Keratinocyte (primary cell): ENCODE measurements around the gene LMO7. TPM values are rescaled to one million over a fixed set of nuclear protein-coding genes. Genes with fewer than 3 reads are reported as not detected.

Experiments
- DNase-seq: peaks from one replicate; pipeline ENCODE4 v3.0.0-alpha.2; 2011; ENCODE audit warnings: low read depth, missing footprints, low spot score
- FAIRE-seq: peaks from 2 replicates; lab custom pipeline; 2011; peaks lifted over from hg19 to GRCh38; lab: Jason Lieb, UNC
- H2AFZ ChIP-seq: 2 replicates; pipeline ENCODE4 v1.6.0; 2012; ENCODE audit warnings: low read length, control low read depth, inconsistent platforms; ENCODE audit not compliant: control insufficient read depth
- H3K27ac ChIP-seq: 2 replicates; pipeline ENCODE4 v1.5.1; 2011; ENCODE audit warnings: low read length; ENCODE audit not compliant: control insufficient read depth, insufficient read depth
- H3K27me3 ChIP-seq: 3 replicates; pipeline ENCODE4 v1.6.0; 2011; ENCODE audit warnings: low read length; ENCODE audit not compliant: control insufficient read depth, insufficient read depth; ENCODE audit errors: extremely low read depth
- H3K36me3 ChIP-seq, 2 experiments: 2 replicates in 1 of 2; 3 replicates in 1 of 2; pipeline ENCODE4 v1.5.1; 2011; ENCODE audit warnings: low read length in 2 of 2, mild to moderate bottlenecking in 1 of 2; ENCODE audit not compliant: control insufficient read depth in 2 of 2, insufficient read depth in 2 of 2; ENCODE audit errors: extremely low read depth in 1 of 2
- H3K4me1 ChIP-seq: 3 replicates; pipeline ENCODE4 v1.5.1; 2011; ENCODE audit warnings: low read length; ENCODE audit not compliant: control insufficient read depth, insufficient read depth; ENCODE audit errors: extremely low read depth
- H3K4me2 ChIP-seq: 3 replicates; pipeline ENCODE4 v1.6.0; 2011; ENCODE audit warnings: low read depth, low read length; ENCODE audit not compliant: control insufficient read depth, insufficient read depth; ENCODE audit errors: extremely low read depth
- H3K4me3 ChIP-seq, 3 experiments: fragments of 200-600 bp in 1 of 3; sonication (generic) in 1 of 3; 2 replicates in 2 of 3; 3 replicates in 1 of 3; pipeline ENCODE4 v1.5.1; 2011 to 2016; ENCODE audit warnings: low read length in 3 of 3, mild to moderate bottlenecking in 3 of 3, control low read depth in 2 of 3, inconsistent platforms in 1 of 3, low read depth in 1 of 3, mixed read lengths in 1 of 3, mixed run types in 1 of 3, moderate library complexity in 1 of 3; ENCODE audit not compliant: control insufficient read depth in 2 of 3, insufficient read depth in 2 of 3; ENCODE audit errors: extremely low read depth in 1 of 3
- H3K79me2 ChIP-seq: 2 replicates; pipeline ENCODE4 v1.6.0; 2012; ENCODE audit warnings: low read length; ENCODE audit not compliant: control insufficient read depth, insufficient read depth
- H3K9ac ChIP-seq: 3 replicates; pipeline ENCODE4 v1.6.0; 2011; ENCODE audit warnings: low read length; ENCODE audit not compliant: control insufficient read depth, insufficient read depth; ENCODE audit errors: extremely low read depth
- H3K9me1 ChIP-seq: 3 replicates; pipeline ENCODE4 v1.6.0; 2011; ENCODE audit warnings: low read length; ENCODE audit not compliant: control insufficient read depth, insufficient read depth; ENCODE audit errors: extremely low read depth
- H3K9me3 ChIP-seq: 2 replicates; pipeline ENCODE4 v1.5.1; 2012; ENCODE audit warnings: low read depth, low read length; ENCODE audit not compliant: control insufficient read depth
- H4K20me1 ChIP-seq: 3 replicates; pipeline ENCODE4 v1.6.0; 2011; ENCODE audit warnings: low read length; ENCODE audit not compliant: control insufficient read depth, insufficient read depth; ENCODE audit errors: extremely low read depth
- CTCF ChIP-seq, 3 experiments: IDR thresholded peaks in 1 of 3; conservative IDR thresholded peaks in 1 of 3; optimal IDR thresholded peaks in 1 of 3; 2 replicates in 2 of 3; 3 replicates in 1 of 3; pipeline versions ENCODE3 to v1.5.1; 2011; ENCODE audit warnings: low read length in 3 of 3, mild to moderate bottlenecking in 3 of 3, moderate library complexity in 2 of 3, control low read depth in 1 of 3, inconsistent platforms in 1 of 3; ENCODE audit not compliant: insufficient read depth in 2 of 3; ENCODE audit errors: extremely low read depth in 1 of 3
- EZH2 ChIP-seq: IDR thresholded peaks from one replicate; pipeline ENCODE4 v1.6.1; 2012; ENCODE audit warnings: inconsistent platforms, mild to moderate bottlenecking, low read length, moderate library complexity
- dilution Hi-C: fragments of 300-500 bp; cut with MboI; formaldehyde crosslinking; loops from one replicate; pipeline ENCODE4 v1.7.0; 2020; ENCODE audit warnings: low sequenced_read_pairs; ENCODE audit not compliant: extremely low pct_ligation_motif_present
- polyA plus RNA-seq, 5 experiments: library from polyadenylated mRNA; depleted of rRNA in 3 of 5; stranded (reverse) in 3 of 5; stranded (forward) in 1 of 5; unstranded in 1 of 5; fragments of >200 nt; gene quantifications; 1 replicate in 1 of 5; 2 replicates in 3 of 5; 3 replicates in 1 of 5; pipeline versions ENCODE4 v1.2.1 to v1.2.3, GENCODE V29; 2011 to 2012; ENCODE audit warnings: missing spikeins in 2 of 5, low read depth in 1 of 5, low replicate concordance in 1 of 5

The LMO7 gene
- polyA plus RNA-seq, 1 donor (not counting 4 experiments of a cell fraction or from before 2014, with no cell fraction given): 8.9 TPM

GRCh38 chr13:75617230-75617629 is 18.9 kb upstream of the LMO7 start:
- no peaks in the 10 kb centered on the region for H4K20me1 ChIP-seq
- no peak overlapping the region for H3K4me3 ChIP-seq
- H3K27ac ChIP-seq: no peak overlapping the region
- H3K9me3 ChIP-seq: no peaks in the 10 kb centered on the region
- H3K27me3 ChIP-seq: no peaks in the 10 kb centered on the region
- no peak overlapping the region for H3K4me2 ChIP-seq
- no peaks in the 10 kb centered on the region for H3K79me2 ChIP-seq
- dilution Hi-C loops: no loop called here
- no peaks in the 10 kb centered on the region for H3K4me1 ChIP-seq
- no peak overlapping the region for H2AFZ ChIP-seq
- H3K9ac ChIP-seq: no peak overlapping the region
- no peaks in the 10 kb centered on the region for H3K36me3 ChIP-seq
- no peaks in the 10 kb centered on the region for H3K9me1 ChIP-seq
- TF ChIP-seq EZH2: no peak
- no peak for TF ChIP-seq CTCF (optimal IDR thresholded peaks at IDR 0.05 in 1 of 3, IDR thresholded peaks at IDR 0.05 in 1 of 3, conservative IDR thresholded peaks at IDR 0.05 in 1 of 3; ENCODE audit: extremely low read depth in 1 of 3, insufficient read depth in 2 of 3, low read length in 3 of 3)
- DNase-seq (no peak), FAIRE-seq (no peak)

GRCh38 chr13:75618308-75618707 is 17.8 kb upstream of the LMO7 start:
- Histone ChIP-seq H3K4me1 (no peaks in the 10 kb centered on the region), H3K9me3 (no peaks in the 10 kb centered on the region), H4K20me1 (no peaks in the 10 kb centered on the region), H3K79me2 (no peaks in the 10 kb centered on the region), H3K4me2 (no peak overlapping the region), H3K27me3 (no peaks in the 10 kb centered on the region), H3K4me3 (no peak overlapping the region), H3K27ac (no peak overlapping the region), H3K9me1 (no peaks in the 10 kb centered on the region), H3K9ac (no peak overlapping the region), H3K36me3 (no peaks in the 10 kb centered on the region), H2AFZ (no peak overlapping the region)
- DNase-seq: no peak
- TF ChIP-seq EZH2 (no peak), CTCF (optimal IDR thresholded peaks at IDR 0.05 in 1 of 3, IDR thresholded peaks at IDR 0.05 in 1 of 3, conservative IDR thresholded peaks at IDR 0.05 in 1 of 3; ENCODE audit: extremely low read depth in 1 of 3, insufficient read depth in 2 of 3, low read length in 3 of 3) (no peak)
- dilution Hi-C loops: no loop called here
- no peak for FAIRE-seq
